MG63 (cell line): ENCODE measurements around the gene TBC1D5. TPM values are rescaled to one million over a fixed set of nuclear protein-coding genes. Genes with fewer than 3 reads are reported as not detected.
"Not testable (repeated sequence)": the region's sequence is repeated elsewhere in the genome, so short reads cannot be mapped to it uniquely, and the experiment has no call there.

Experiments used
- DNase-seq: peaks from one replicate; pipeline ENCODE4 v3.0.0-alpha.2; 2020
- H3K27me3 ChIP-seq: fragments of 250-450 bp; sonication (Bioruptor Pico); 2 replicates; pipeline ENCODE4 v1.5.1; 2020; ENCODE audit warnings: mild to moderate bottlenecking, moderate library complexity
- H3K36me3 ChIP-seq: fragments of 250-450 bp; sonication (Bioruptor Pico); 2 replicates; pipeline ENCODE4 v1.5.1; 2020; ENCODE audit warnings: mild to moderate bottlenecking, moderate library complexity
- H3K4me3 ChIP-seq: fragments of 250-450 bp; sonication (Bioruptor Pico); 2 replicates; pipeline ENCODE4 v1.5.1; 2020; ENCODE audit warnings: mild to moderate bottlenecking, moderate library complexity
- H3K9me3 ChIP-seq: fragments of 250-450 bp; sonication (Bioruptor Pico); 2 replicates; pipeline ENCODE4 v1.5.1; 2020; ENCODE audit warnings: mild to moderate bottlenecking, moderate library complexity
- total RNA-seq: library from RNA; depleted of rRNA; stranded (reverse); fragments of >200 nt; shearing (Covaris generic); gene quantifications from 2 replicates; pipeline ENCODE4 v1.2.3, GENCODE V29; 2014; ENCODE audit warnings: low replicate concordance

Gene TBC1D5
- total RNA-seq, 1 experiment from 2014 or later, result 28.3 TPM

- H3K36me3 ChIP-seq, H3K4me3 ChIP-seq, DNase-seq, H3K9me3 ChIP-seq, H3K27me3 ChIP-seq: not testable (repeated sequence)
Measured at GRCh38 chr3:17692846-17693669, 49.4 kb downstream of the TBC1D5 start.

- no peak for DNase-seq
Measured at GRCh38 chr3:17687566-17687965, 54.9 kb downstream of the TBC1D5 start.

GRCh38 chr3:17686613-17687012 lies 55.8 kb downstream of the TBC1D5 start:
- H3K36me3 ChIP-seq, result no peaks in the 10 kb centered on the region
- no peaks in the 10 kb centered on the region for H3K9me3 ChIP-seq
- no peaks in the 10 kb centered on the region for H3K27me3 ChIP-seq
- DNase-seq, result no peak
- no peak overlapping the region for H3K4me3 ChIP-seq

More at GRCh38 chr3:17687566-17687965, 54.9 kb downstream of the TBC1D5 start:
- Histone ChIP-seq H3K4me3 (no peak overlapping the region), H3K9me3 (no peaks in the 10 kb centered on the region), H3K36me3 (no peaks in the 10 kb centered on the region), H3K27me3 (no peaks in the 10 kb centered on the region)

GRCh38 chr3:17683542-17684207 lies 58.8 kb downstream of the TBC1D5 start:
- no peak for DNase-seq
- no peak overlapping the region for H3K4me3 ChIP-seq
- no peaks in the 10 kb centered on the region for H3K36me3 ChIP-seq
- no peaks in the 10 kb centered on the region for H3K27me3 ChIP-seq
- H3K9me3 ChIP-seq, result no peaks in the 10 kb centered on the region

GRCh38 chr3:17680530-17680929 lies 61.9 kb downstream of the TBC1D5 start:
- H3K4me3 ChIP-seq, result no peak overlapping the region
- DNase-seq, result no peak
- H3K36me3 ChIP-seq, result no peaks in the 10 kb centered on the region
- no peaks in the 10 kb centered on the region for H3K27me3 ChIP-seq
- H3K9me3 ChIP-seq, result no peaks in the 10 kb centered on the region

GRCh38 chr3:17678116-17678741 lies 64.2 kb downstream of the TBC1D5 start:
- no peaks in the 10 kb centered on the region for H3K36me3 ChIP-seq
- no peak for DNase-seq
- no peaks in the 10 kb centered on the region for H3K9me3 ChIP-seq
- no peak overlapping the region for H3K4me3 ChIP-seq
- no peaks in the 10 kb centered on the region for H3K27me3 ChIP-seq

- Histone ChIP-seq H3K27me3 (no peaks in the 10 kb centered on the region), H3K36me3 (no peaks in the 10 kb centered on the region), H3K4me3 (no peak overlapping the region), H3K9me3 (no peaks in the 10 kb centered on the region)
- DNase-seq, result no peak
Measured at GRCh38 chr3:17674082-17674686, 68.2 kb downstream of the TBC1D5 start.

GRCh38 chr3:17672506-17672905 lies 69.9 kb downstream of the TBC1D5 start:
- no peak for DNase-seq
- Histone ChIP-seq H3K4me3 (no peak overlapping the region), H3K27me3 (no peaks in the 10 kb centered on the region), H3K36me3 (no peaks in the 10 kb centered on the region), H3K9me3 (no peaks in the 10 kb centered on the region)

GRCh38 chr3:17670749-17671148 lies 71.7 kb downstream of the TBC1D5 start:
- no peaks in the 10 kb centered on the region for H3K36me3 ChIP-seq
- H3K4me3 ChIP-seq, result no peak overlapping the region
- H3K27me3 ChIP-seq, result no peaks in the 10 kb centered on the region
- no peaks in the 10 kb centered on the region for H3K9me3 ChIP-seq
- DNase-seq, result no peak

GRCh38 chr3:17664923-17665322 lies 77.5 kb downstream of the TBC1D5 start:
- no peak overlapping the region for H3K4me3 ChIP-seq
- H3K9me3 ChIP-seq, result no peaks in the 10 kb centered on the region
- no peaks in the 10 kb centered on the region for H3K27me3 ChIP-seq
- no peak for DNase-seq
- no peaks in the 10 kb centered on the region for H3K36me3 ChIP-seq

GRCh38 chr3:17656264-17656663 lies 86.2 kb downstream of the TBC1D5 start:
- H3K36me3 ChIP-seq, result no peaks in the 10 kb centered on the region
- H3K4me3 ChIP-seq, result no peak overlapping the region
- no peak for DNase-seq
- no peaks in the 10 kb centered on the region for H3K9me3 ChIP-seq
- H3K27me3 ChIP-seq, result no peaks in the 10 kb centered on the region

- Histone ChIP-seq H3K36me3 (no peaks in the 10 kb centered on the region), H3K9me3 (no peaks in the 10 kb centered on the region), H3K27me3 (no peaks in the 10 kb centered on the region), H3K4me3 (no peak overlapping the region)
- no peak for DNase-seq
Measured at GRCh38 chr3:17655743-17656142, 86.7 kb downstream of the TBC1D5 start.

GRCh38 chr3:17649748-17650147 lies 92.7 kb downstream of the TBC1D5 start:
- not testable (repeated sequence) for H3K9me3 ChIP-seq, H3K36me3 ChIP-seq, H3K4me3 ChIP-seq, DNase-seq, H3K27me3 ChIP-seq

- H3K9me3 ChIP-seq, H3K36me3 ChIP-seq, H3K27me3 ChIP-seq, H3K4me3 ChIP-seq, DNase-seq: not testable (repeated sequence)
Measured at GRCh38 chr3:17648630-17649355, 93.6 kb downstream of the TBC1D5 start.

GRCh38 chr3:17645074-17645698 lies 97.2 kb downstream of the TBC1D5 start:
- no peak overlapping the region for H3K4me3 ChIP-seq
- no peaks in the 10 kb centered on the region for H3K36me3 ChIP-seq
- no peaks in the 10 kb centered on the region for H3K27me3 ChIP-seq
- DNase-seq, result no peak
- H3K9me3 ChIP-seq, result no peaks in the 10 kb centered on the region

GRCh38 chr3:17643691-17644090 lies 98.7 kb downstream of the TBC1D5 start:
- Histone ChIP-seq H3K27me3 (no peaks in the 10 kb centered on the region), H3K9me3 (no peaks in the 10 kb centered on the region), H3K36me3 (no peaks in the 10 kb centered on the region), H3K4me3 (no peak overlapping the region)
- DNase-seq, result no peak
